GM20000 (cell line): ENCODE results near the gene SHD.

Experiments
- DNase-seq: peaks from one replicate; pipeline ENCODE4 v3.0.0; 2012; ENCODE audit warnings: low spot score
- TF ChIP-seq, protein P1 (sequence below): IDR thresholded peaks from 2 replicates; pipeline ENCODE4 v1.5.1; 2012; ENCODE audit warnings: mild to moderate bottlenecking, control low read depth; ENCODE audit errors: extremely low read depth, missing control alignments

The SHD gene

DNA sequence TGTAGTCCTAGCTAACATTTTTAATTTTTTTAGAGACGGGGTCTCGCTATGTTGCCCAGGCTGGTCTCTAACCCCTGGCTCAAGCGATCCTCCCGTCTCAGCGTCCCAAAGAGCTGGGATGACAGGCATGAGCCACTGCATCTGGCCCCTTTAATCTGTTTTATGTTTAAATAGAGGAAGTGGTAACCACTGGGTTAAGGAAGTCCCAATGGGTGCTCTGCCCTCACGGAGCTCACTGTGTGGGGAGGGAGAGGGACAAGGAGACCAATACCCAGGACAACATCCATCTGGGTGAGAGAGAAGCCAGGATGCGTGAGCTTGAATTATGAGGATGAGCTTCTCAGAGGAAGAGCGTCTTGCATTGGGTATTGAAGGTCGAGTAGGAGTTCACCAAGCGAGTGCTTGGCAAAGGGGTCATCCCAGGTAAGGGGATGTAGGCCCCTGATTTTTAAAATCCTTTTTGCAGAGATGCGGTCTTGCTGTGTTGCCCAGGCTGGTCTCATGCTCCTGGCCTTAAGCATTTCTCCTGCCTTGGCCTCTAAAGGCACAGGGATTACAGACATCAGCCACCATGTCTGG, 18.4 kb upstream of the SHD start:
- TF ChIP-seq, protein P1, sequence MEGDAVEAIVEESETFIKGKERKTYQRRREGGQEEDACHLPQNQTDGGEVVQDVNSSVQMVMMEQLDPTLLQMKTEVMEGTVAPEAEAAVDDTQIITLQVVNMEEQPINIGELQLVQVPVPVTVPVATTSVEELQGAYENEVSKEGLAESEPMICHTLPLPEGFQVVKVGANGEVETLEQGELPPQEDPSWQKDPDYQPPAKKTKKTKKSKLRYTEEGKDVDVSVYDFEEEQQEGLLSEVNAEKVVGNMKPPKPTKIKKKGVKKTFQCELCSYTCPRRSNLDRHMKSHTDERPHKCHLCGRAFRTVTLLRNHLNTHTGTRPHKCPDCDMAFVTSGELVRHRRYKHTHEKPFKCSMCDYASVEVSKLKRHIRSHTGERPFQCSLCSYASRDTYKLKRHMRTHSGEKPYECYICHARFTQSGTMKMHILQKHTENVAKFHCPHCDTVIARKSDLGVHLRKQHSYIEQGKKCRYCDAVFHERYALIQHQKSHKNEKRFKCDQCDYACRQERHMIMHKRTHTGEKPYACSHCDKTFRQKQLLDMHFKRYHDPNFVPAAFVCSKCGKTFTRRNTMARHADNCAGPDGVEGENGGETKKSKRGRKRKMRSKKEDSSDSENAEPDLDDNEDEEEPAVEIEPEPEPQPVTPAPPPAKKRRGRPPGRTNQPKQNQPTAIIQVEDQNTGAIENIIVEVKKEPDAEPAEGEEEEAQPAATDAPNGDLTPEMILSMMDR, result no peak
- DNase-seq, result peak; percentile 2

DNA sequence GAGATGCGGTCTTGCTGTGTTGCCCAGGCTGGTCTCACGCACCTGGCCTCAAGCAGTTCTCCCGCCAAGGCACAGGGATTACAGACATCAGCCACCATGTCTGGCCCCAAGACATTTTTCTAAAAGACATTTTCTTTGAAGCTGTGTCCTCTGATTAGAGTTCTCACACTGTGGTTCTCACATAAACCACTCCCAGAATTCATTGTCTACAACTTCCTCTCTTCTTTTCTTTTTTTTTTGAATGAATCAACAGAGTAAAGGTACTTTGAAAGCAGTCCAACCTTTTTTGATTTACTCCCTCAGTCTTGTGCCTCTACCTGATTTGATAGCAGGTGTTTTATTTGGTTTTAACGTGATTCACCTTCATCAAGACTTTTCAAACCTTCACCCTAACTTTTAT, 14.3 kb upstream of the SHD start:
- TF ChIP-seq, protein P1, result no peak
- DNase-seq, result no peak

DNA sequence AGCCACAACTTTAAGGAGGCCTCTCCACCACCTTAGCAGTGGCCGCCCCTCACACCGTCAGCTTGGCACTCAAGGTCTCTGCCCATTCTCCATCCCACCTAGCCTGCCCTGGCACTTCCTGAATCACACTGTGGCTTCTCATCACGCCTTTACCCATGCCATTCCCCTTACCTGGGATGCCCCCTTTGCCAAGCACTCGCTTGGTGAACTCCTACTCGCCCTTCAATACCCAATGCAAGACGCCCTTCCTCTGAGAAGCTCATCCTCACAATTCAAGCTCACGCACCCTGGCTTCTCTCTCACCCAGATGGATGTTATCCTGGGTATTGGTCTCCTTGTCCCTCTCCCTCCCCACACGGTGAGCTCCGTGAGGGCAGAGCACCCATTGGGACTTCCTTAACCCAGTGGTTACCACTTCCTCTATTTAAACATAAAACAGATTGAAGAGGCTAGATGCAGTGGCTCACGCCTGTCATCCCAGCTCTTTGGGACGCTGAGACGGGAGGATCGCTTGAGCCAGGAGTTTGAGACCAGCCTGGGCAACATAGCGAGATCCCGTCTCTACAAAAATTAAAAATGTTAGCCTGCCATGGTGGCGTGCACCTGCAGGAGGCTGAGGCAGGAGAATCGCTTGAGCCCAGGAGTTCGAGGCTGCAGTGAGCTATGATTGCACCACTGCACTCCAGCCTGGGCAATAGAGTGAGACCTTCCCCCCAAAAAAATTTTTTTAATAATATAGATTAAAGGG, 12.6 kb upstream of the SHD start:
- DNase-seq, result no peak
- TF ChIP-seq, protein P1, result no peak

DNA sequence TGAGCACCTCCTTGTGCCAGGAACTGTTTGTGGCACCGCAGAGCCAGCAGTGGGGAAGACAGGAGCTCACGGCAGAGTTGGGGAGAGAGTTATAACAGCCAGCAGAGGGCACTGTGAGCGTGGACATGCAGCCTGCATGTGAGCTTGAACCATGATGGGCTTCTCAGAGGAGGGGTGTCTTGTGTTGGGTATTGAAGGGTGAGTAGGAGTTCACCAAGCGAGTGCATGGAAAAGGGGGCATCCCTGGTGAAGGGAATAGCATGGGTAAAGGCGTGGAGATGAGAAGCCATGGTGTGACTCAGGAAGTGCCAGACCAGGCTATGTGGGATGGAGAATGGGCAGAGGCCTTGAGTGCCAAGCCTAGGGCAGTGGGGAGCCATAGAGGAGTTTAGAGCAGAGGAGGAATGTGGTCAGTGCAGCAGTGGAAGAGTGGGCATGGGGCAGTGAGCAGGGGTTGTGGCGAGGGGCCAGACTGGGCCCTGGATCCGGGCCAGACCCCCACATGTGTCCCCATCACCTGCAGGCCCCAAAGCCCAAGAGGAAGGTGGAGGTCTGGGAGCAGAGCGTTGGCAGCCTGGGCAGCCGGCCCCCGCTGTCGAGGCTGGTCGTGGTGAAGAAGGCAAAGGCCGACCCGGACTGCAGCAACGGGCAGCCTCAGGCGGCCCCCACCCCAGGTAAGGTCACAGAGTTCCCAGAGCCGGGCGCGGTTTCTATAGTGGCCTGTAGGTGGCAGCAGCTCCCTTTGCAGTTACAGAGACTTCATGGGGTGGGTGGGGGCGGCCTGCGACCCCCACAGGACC, 11.8 kb upstream of the SHD start:
- DNase-seq, result peak; percentile 78
- TF ChIP-seq, protein P1, result peak; percentile 55

DNA sequence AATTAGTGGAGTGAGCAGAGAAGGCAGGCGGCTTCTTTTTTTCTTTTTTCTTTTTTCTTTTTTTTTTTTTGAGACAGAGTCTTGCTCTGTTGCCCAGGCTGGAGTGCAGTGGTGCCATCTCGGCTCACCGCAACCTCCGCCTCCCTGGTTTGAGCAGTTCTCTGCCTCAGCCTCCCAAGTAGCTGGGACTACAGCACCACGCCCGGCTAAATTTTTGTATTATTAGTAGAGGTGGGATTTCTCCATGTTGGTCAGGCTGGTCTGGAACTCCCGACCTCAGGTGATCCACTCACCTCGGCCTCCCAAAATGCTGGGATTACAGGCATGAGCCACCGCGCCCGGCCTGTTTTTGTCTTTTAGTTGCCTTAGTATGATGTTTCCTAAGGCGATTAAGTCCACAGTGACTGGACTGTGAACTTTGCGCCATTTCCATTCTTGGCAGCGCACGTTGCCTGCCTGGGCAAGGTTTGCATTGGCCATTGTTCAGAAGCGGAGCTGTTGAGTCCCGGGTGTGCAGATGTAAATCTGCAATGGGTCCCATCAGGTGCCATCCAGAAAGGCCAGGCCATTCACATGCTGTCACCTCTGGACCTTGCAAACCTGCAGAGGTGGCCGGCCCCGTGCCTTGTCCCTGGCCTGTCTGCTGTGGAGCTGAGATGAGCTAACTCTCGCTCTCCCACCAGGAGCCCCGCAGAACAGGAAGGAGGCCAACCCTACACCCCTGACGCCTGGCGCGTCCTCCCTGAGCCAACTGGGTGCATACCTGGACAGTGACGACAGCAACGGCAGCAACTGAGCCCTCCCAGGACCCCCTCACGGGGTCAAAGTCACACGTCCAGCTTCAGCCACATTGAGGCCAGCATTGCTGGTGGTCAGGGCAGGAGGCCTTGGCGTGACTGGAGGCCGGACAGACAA, 10.9 kb upstream of the SHD start:
- no peak for DNase-seq
- TF ChIP-seq, protein P1, result no peak

DNA sequence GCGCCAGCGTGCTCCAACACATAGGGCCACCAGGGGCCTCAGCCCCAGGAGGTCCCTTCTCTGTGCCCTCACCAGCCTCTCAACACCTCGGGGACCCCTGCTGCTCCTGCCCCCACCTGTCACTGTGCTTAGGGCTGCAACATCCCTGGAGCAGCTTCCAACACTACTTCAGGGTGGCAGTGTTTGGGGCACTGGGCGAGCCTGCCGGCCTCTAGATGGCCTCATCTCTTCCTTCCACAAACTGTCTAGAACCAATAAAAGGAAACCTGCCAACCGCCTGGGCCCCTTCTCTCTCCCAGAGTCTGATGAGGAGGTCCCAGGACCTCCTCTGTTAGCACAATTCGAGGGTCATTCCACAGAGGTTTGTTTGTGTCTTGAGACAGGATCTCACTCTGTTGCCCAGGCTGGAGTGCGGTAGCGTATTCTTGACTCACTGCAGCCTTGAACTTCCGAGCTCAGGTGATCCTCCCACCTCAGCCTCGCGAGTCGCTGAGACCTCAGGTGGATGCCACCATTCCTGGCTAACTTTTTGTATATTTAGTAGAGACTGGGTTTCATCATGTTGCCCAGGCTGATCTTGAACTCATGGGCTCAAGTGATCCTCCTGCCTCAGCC, 10.1 kb upstream of the SHD start:
- TF ChIP-seq, protein P1, result no peak
- DNase-seq, result no peak
